Measurements from ENCODE around the gene NBPF6. TPM values are rescaled to one million over a fixed set of nuclear protein-coding genes. Genes with fewer than 3 reads are reported as not detected.
"Not testable (repeated sequence)": the region's sequence is repeated elsewhere in the genome, so short reads cannot be mapped to it uniquely, and the experiment has no call there.

The NBPF6 gene
- total and polyA plus RNA-seq, 10 of the 15 experiments (the other 5 are each of a cell fraction or from before 2014, with no cell fraction given), result not detected

DNA sequence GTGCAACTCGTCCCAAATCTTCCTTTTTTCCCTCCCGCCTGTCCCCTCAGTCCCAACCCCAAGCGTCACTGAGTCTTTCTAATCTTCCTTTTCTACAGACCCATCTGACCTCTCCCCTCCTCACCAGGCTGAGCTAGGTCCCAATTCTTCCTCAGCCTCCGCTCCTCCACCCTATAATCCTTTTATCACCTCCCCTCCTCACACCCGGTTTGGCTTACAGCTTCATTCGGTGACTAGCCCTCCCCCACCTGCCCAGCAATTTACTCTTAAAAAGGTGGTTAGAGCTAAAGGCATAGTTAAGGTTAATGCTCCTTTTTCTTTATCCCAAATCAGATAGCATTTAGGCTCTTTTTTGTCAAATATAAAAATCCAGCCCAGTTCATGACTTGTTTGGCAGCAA lies 24.4 kb downstream of the NBPF6 start:
- ATAC-seq; SMC1A ChIA-PET (ENCODE audit: uncharacterized antibody, unreplicated experiment): not testable (repeated sequence)

DNA sequence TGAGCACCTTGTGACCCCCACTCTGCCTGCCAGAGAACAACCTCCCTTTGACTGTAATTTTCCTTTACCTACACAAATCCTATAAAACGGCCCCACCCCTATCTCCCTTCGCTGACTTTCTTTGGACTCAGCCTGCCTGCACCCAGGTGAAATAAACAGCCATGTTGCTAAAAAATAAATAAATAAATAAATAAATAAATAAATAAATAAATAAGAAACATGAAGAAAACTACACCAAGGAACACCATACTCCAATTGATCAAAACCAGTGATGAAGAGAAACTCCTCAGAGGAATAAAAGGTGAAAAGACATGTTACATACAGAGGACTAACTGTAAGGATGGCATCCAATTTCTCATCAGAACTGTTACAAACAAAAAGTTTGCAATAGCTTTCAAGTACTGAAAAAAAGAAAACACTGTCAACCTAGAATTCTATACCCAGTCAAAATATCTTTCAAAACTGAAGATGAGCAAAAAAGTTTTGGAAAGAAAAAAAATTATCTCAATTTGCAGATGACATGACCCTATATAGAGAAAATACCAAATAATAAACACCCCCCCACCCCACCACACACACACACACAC lies 28.4 kb downstream of the NBPF6 start:
- H3K4me1 ChIP-seq (ENCODE audit: control insufficient read depth, insufficient read depth, low read length), result no peaks in the 10 kb centered on the region
- H4K20me1 ChIP-seq (ENCODE audit: control insufficient read depth, insufficient read depth), result no peaks in the 10 kb centered on the region
- FAIRE-seq, result no peak
- no TSS peak for BruUV-seq (replicated peaks)
- CTCF ChIA-PET, result no interaction called here
- no peaks in the 10 kb centered on the region for H3K27me3 ChIP-seq (replicated peaks in 1 of 2; ENCODE audit: control insufficient read depth in 2 of 2, insufficient read depth in 2 of 2, low read length in 1 of 2)
- DNase-seq (ENCODE audit: low read depth, low spot score), result no peak
- in situ Hi-C loops (cut with MboI), result no loop called here
- no peak overlapping the region for H3K9ac ChIP-seq (ENCODE audit: control insufficient read depth, insufficient read depth, low read length)
- RAD21 ChIA-PET (ENCODE audit: unreplicated experiment), result no interaction called here
- no peaks in the 10 kb centered on the region for H3K79me2 ChIP-seq (ENCODE audit: control insufficient read depth, insufficient read depth, low read length)
- H3K9me3 ChIP-seq (replicated peaks; ENCODE audit: control insufficient read depth, insufficient read depth, low read length), result no peaks in the 10 kb centered on the region
- intact Hi-C loops (cut with micrococcal nuclease; ENCODE audit: unreplicated experiment), result no loop called here
- H2AFZ ChIP-seq (ENCODE audit: control insufficient read depth, low read depth, low read length), result no peak overlapping the region
- H3K4me2 ChIP-seq (ENCODE audit: control insufficient read depth, insufficient read depth), result no peak overlapping the region
- no peak overlapping the region for H3K4me3 ChIP-seq
- TF ChIP-seq ATF7 (IDR thresholded peaks at IDR 0.05; ENCODE audit: low read depth) (no peak), EGR1 (IDR thresholded peaks at IDR 0.05; ENCODE audit: borderline replicate concordance in 1 of 2, low read depth in 2 of 2, low read length in 2 of 2) (no peak), NKRF (conservative IDR thresholded peaks at IDR 0.05) (no peak), CHD4 (IDR thresholded peaks at IDR 0.05) (no peak), SRF (IDR thresholded peaks at IDR 0.05; ENCODE audit: low read depth in 2 of 2, low read length in 2 of 2) (no peak), ATF2 (IDR thresholded peaks at IDR 0.05; ENCODE audit: low read length) (no peak)
- SMC1A ChIA-PET (ENCODE audit: uncharacterized antibody, unreplicated experiment), result no interaction called here
- no peaks in the 10 kb centered on the region for H3K36me3 ChIP-seq (ENCODE audit: control insufficient read depth in 2 of 2, insufficient read depth in 2 of 2, low read length in 1 of 2)
- H3K27ac ChIP-seq (ENCODE audit: control insufficient read depth, insufficient read depth), result no peak overlapping the region
- POLR2A ChIA-PET, result no interaction called here
- no peak for ATAC-seq
- 59% methylated on average over 2 of the region's 2 CpGs for WGBS (ENCODE audit: insufficient coverage, insufficient replicate concordance, low lambda C conversion rate, missing lambda C conversion rate)

More for the DNA sequence above, 24.4 kb downstream of the NBPF6 start:
- H3K4me1 ChIP-seq (ENCODE audit: control insufficient read depth, insufficient read depth, low read length); DNase-seq (ENCODE audit: low read depth, low spot score); H4K20me1 ChIP-seq (ENCODE audit: control insufficient read depth, insufficient read depth); CTCF ChIA-PET; in situ Hi-C loops (cut with MboI); H2AFZ ChIP-seq (ENCODE audit: control insufficient read depth, low read depth, low read length); H3K79me2 ChIP-seq (ENCODE audit: control insufficient read depth, insufficient read depth, low read length); H3K9me3 ChIP-seq (replicated peaks; ENCODE audit: control insufficient read depth, insufficient read depth, low read length); H3K27me3 ChIP-seq (replicated peaks in 1 of 2; ENCODE audit: control insufficient read depth in 2 of 2, insufficient read depth in 2 of 2, low read length in 1 of 2); H3K27ac ChIP-seq (ENCODE audit: control insufficient read depth, insufficient read depth); H3K9ac ChIP-seq (ENCODE audit: control insufficient read depth, insufficient read depth, low read length); RAD21 ChIA-PET (ENCODE audit: unreplicated experiment); H3K4me3 ChIP-seq; intact Hi-C loops (cut with micrococcal nuclease; ENCODE audit: unreplicated experiment); BruUV-seq (replicated peaks); POLR2A ChIA-PET; FAIRE-seq; H3K36me3 ChIP-seq (ENCODE audit: control insufficient read depth in 2 of 2, insufficient read depth in 2 of 2, low read length in 1 of 2); H3K4me2 ChIP-seq (ENCODE audit: control insufficient read depth, insufficient read depth): not testable (repeated sequence)
- WGBS (ENCODE audit: insufficient coverage, insufficient replicate concordance, low lambda C conversion rate, missing lambda C conversion rate), result 37% methylated on average over 5 of the region's 6 CpGs
